Adipose tissue (tissue), 3 donors: ENCODE measurements around the gene FAM107B. TPM values are rescaled to one million over a fixed set of nuclear protein-coding genes. Genes with fewer than 3 reads are reported as not detected.

Experiments
- H3K27ac ChIP-seq: one replicate; pipeline ENCODE4 v1.5.1; 2013; ENCODE audit warnings: low read depth, low read length
- WGBS, 3 donors: extraction: QIAGEN DNeasy Blood & Tissue Kit; methylation state at CpG; one replicate each; pipeline ENCODE4 v1.1.7; 2013; 5-methylcytosine and 5-hydroxymethylcytosine counted together
- polyA plus RNA-seq, 3 donors: library from polyadenylated mRNA; stranded (reverse); fragments of 200-250 nt; gene quantifications; one replicate each; pipeline ENCODE4 v1.2.3, GENCODE V29; 2013
- donor health status: healthy with polysubstance abuse.
- donor health status: Bipolar disorder and iron deficiency.
- donor health status: healthy.

The FAM107B gene
- polyA plus RNA-seq, 3 donors, result 31.3 to 45.9 (median 37.6) TPM

DNA sequence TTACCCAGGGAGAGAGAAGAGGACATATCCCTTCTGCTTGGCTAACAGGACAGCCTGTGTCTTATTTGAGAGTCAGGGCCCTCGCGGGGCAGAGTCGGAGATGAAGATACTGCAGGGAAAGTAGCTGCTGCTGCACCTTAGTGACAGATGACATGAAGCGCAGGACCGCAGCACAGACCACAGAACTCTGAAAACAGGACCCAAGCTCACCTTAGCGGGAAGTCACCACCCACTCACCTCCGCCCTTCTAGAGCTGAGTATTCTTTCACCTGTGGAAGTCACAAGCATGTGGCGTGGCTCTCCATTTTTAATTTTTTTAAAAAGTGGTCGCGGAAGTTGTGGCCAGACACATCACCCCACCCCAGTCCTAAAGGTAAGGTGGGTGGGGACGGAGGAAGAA lies 191.4 kb downstream of the FAM107B start:
- 82 to 91% (median 85%) methylated on average over 11 of the region's 11 CpGs for whole genome bisulfite sequencing, 3 donors
- no peak overlapping the region for H3K27ac ChIP-seq

GRCh38 chr10:14581553-14582321 lies 193.0 kb downstream of the FAM107B start:
- 90 to 92% (median 92%) methylated on average over 7 of the region's 7 CpGs for WGBS, 3 donors

DNA sequence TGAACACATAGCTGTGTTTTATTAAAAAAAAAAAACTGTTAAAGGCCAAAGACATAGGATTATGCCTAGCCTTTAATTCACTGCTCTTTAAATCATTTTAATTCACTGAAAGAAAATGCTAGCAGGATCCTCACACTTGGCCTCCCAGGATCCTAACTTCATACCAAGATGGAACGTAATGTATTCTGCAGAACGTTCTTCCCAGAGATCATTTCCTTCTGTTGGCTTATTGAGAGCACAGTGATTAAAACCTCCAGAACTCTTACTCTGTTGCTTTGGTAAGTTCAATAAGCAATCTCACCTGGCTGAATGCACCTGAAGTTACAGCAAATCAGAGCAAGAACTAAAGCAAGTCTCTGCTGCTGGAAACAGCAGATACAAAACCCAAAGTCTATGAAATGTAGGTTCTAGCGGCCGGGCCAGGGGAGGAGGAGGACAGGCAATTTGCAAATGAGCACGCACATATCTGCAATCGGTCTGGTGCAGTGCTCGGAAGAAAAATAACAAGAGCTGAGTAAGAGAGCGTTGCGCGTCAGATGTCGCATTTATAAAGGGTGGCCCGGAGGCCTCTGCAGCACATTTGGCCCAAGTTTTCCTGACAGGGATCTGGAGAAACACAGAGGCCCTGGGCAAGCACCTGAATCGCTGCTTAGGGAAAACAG lies 193.9 kb downstream of the FAM107B start:
- 85 to 89% (median 87%) methylated on average over 13 of the region's 13 CpGs for WGBS, 3 donors
- no peak overlapping the region for H3K27ac ChIP-seq

More at GRCh38 chr10:14581553-14582321, 193.0 kb downstream of the FAM107B start:
- H3K27ac ChIP-seq, result no peak overlapping the region

DNA sequence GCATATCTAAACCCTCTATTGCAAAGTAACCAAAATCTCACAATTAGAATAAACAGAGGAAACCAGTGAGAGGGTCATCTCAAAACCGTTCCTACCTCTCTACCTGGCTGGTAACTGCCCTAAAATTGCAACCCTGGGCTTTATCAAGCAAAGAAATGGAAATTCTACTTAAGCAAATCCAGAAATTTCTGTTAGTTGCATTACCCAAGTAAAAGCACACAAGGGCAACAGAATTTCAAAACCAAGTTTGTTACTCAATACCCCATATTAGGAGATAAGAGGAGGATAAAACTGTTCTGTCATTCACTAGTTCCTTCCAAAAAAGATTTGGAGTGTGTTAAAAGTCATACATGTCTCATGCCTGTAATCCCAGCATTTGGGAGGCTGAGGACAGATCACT lies 195.3 kb downstream of the FAM107B start:
- 37 to 63% (median 50%) methylated on average over 1 of the region's 1 CpG for WGBS, 3 donors
- H3K27ac ChIP-seq, result no peak overlapping the region

DNA sequence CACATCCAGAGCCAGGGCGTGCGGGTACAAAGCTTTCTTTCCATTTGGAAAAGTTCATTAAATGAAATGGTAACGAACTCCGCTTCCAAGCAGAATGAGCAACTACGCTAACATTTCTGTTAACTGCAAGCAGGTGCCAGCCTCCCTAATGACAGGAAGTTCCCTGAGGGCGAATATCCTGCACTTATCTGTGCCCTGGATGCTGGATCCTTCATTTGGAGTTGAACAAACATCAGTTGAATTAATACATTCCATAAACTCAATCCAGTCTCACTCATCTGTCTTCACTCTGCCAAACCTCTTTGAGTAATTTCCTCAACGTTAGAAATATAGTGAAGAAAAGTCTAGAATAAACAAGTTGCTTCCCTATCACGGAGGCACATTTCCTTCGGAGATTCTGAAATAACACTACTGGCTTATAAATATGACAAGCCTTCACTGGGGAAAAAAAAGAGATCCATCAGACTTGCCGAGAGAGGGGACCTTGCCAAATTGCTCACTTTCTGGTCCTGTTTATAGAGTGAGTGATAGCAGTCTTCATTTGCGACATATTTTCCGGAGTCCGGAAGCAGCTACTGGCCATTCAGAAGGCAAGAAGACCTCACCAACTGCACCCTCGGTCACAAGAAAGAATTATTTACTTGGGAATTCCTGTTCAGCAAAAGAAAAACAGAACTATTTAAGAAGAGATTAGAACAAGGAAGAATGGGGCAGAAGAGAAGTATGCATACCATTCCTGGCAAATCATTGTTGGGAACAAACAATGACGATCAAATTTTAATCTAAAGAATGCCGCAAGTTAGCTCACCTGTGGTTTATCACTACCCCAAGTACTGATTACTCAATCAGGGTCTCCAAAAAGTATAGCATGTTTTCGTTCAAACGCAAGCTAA lies 196.4 kb downstream of the FAM107B start:
- 33 to 43% (median 43%) methylated on average over 18 of the region's 18 CpGs for WGBS, 3 donors
- H3K27ac ChIP-seq, result no peak overlapping the region

- WGBS, 3 donors, result 83 to 91% (median 87%) methylated on average over 6 of the region's 6 CpGs
- H3K27ac ChIP-seq, result no peak overlapping the region
Measured at GRCh38 chr10:14574885-14575284, 199.8 kb downstream of the FAM107B start.

DNA sequence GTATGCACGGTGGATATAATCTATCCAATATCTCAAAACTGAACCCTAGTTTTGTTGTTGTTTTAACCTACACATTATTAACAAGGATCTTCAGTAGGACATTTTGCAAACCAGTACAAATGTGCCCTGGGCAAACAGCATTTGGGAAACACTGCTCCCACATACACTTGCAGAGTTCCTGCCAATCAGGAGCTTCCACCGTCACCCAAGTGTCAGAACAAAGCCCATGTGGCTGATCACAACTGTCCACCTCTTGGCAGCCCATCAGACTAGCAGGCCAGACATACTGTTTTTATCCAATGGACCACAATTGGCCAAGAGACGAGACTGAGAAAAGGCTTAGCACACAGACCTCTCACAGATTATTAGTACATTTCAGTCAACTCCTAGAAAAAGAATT lies 200.4 kb downstream of the FAM107B start:
- whole genome bisulfite sequencing, 3 donors, result 66 to 78% (median 68%) methylated on average over 3 of the region's 3 CpGs
- no peak overlapping the region for H3K27ac ChIP-seq

GRCh38 chr10:14573666-14574261 lies 200.9 kb downstream of the FAM107B start:
- WGBS, 3 donors, result 55 to 72% (median 68%) methylated on average over 1 of the region's 1 CpG
- H3K27ac ChIP-seq, result no peak overlapping the region

- H3K27ac ChIP-seq, result no peak overlapping the region
- WGBS, 3 donors, result 80 to 94% (median 91%) methylated on average over 3 of the region's 3 CpGs
Measured at GRCh38 chr10:14572811-14573210, 201.9 kb downstream of the FAM107B start.

DNA sequence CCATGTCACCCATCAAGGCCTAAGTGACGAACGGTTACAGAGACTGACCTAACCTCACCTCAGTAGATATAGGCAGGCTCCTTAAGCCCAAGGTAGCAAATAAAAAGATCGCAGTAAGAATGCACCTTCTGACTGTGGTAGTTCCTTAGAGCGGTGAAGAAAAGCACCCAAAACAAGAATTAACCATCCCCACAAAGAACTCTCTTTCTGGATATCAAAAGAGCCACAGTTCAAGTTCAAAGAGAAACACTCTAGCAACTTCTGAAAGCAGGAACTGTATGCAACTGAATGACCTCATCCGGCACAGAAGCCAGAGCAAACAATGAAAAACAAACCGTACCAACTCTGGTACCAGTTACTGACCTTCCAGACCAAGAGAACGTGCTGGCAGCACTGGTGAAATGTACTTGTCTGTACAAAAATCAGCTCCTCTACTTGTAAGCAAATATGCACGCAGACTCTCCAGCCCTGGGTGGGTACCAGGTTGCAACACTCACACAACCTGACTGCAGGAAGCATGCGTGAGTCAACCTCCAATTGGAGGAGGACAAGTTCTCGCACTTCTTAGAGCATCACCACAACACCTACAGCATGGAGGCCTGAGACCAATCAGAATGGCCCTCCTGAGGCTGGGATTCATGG lies 202.7 kb downstream of the FAM107B start:
- no peak overlapping the region for H3K27ac ChIP-seq
- WGBS, 3 donors, result 28 to 69% (median 57%) methylated on average over 10 of the region's 10 CpGs

GRCh38 chr10:14570800-14571199 lies 203.9 kb downstream of the FAM107B start:
- WGBS, 3 donors, result 35 to 51% (median 41%) methylated on average over 1 of the region's 1 CpG
- H3K27ac ChIP-seq, result no peak overlapping the region

DNA sequence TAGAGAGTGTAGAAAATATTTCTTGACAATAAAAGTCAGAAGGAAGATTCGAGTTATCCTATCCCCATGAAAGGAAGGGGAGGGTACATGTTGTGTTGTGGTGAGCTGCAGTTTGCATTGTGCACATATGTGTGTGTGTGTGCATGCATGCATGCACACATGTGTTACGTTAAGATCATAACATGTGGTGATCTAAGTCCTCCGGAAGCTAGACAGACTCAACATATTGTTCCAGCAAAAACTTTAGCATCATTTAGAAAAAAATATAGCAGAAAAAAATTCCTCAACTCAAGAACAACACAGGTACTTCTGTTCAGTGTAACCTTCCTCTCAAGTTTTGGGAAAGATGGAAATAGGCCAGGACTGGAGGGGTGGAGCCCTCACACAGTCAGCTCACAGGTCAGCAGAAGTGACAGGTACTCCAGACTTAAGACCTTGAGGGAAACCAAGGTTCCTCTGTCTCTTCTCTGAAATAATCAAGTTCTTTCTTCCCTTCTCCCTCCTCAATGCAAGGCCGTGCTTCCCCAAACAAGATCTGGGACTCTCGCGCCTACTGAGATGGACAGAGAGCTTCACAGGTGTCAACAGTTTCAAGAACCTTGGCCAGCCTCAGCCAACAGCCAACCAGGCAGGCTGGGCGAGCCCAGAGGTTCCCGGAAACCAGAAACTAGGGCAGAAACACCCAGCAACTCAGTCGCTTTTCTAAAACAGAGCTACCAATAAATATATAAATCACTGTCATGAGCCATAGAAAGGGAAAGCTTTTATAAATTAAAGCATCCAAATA lies 205.2 kb downstream of the FAM107B start:
- H3K27ac ChIP-seq, result no peak overlapping the region
- WGBS, 3 donors, result 43 to 80% (median 79%) methylated on average over 9 of the region's 9 CpGs

DNA sequence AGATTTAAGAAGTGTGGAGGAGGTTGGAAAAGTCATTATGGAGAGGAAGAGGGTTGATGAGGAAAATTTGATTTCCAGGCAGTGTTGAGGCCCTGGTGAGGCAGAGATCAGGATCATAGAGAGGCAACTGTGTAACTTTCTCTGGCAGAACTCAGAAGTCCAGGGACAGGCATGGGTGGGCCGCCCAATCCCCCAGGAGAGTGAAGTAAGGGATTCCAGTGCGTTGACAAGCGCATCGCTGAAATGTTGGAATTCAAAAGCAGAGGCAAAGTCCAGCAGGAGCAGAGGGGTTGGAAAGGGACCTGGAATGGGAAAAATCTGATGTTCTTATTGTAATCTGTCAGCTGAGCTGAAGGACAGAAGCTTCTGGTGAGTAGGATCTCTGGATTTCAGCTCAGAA lies 207.3 kb downstream of the FAM107B start:
- H3K27ac ChIP-seq, result no peak overlapping the region
- 88 to 96% (median 93%) methylated on average over 4 of the region's 4 CpGs for WGBS, 3 donors

- no peak overlapping the region for H3K27ac ChIP-seq
Measured at GRCh38 chr10:14566498-14566897, 208.2 kb downstream of the FAM107B start.

DNA sequence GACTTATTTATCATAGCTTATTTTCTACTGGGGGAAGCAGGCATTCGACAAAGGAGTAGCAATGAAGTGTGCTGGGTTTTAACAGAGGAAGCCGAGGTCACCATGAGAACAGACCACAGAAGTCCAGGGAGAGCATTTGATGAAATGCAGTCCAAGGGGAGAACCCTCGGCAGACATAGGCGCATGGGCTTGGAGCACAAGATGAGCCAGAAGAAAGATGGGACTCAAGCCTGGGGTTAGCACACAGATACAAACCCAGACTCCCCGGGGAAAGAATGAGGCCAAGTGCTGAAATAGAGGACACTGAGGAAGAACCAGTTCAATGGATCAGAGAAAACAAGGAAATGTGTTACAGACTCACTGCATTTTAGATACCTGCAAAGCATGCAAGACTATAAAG lies 209.5 kb downstream of the FAM107B start:
- WGBS, 3 donors, result 30 to 72% (median 42%) methylated on average over 5 of the region's 5 CpGs
- H3K27ac ChIP-seq, result no peak overlapping the region

More at GRCh38 chr10:14566498-14566897, 208.2 kb downstream of the FAM107B start:
- WGBS, 3 donors, result 92 to 95% (median 93%) methylated on average over 10 of the region's 10 CpGs

DNA sequence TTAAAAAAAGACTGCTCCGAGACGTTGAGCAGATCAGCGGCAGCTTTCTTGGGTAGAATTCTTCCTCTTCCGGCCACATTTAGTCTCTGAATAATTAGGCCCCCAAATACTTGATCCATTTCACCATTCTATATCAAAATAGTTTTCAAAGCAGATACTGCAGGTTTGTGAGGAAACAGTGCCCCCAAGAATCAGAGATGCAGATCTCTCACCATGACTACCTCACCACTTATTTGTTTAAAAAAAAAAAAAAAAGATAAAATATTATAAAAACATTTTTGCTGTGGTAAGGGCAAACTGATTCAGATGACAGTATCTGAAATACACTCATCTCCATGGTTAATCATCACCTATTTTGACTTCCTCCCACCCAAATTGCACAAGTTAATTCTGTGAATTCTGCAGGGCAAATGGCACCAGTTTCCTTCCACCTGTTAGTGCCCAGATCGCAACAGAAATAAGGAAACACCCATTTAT lies 210.4 kb downstream of the FAM107B start:
- H3K27ac ChIP-seq, result no peak overlapping the region
- WGBS, 3 donors, result 54 to 72% (median 55%) methylated on average over 5 of the region's 5 CpGs

DNA sequence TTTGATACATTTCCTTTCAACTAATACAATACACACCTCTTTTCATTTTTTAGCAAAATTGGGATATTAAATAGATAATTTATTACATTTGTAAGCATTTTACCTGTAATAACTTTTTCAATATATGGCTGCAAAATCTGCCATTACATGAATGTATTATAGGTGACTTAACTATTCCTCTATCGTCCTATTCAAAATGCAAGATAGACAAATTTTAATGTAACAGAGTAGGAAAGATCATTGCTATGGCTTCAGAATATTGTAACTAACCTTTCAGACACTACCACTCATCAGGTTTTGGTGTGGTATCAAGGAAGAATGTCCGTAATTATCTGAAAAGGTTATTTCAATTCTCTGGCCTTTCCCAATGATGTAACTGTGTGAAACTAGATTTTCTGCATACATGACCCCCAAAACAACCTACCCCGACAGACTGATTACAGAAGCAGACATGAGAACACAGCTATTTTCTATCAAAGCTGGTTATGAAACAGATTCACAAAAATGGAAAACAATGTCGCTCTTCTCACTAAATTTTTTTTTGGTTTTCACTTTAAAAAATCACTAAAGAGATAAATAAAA lies 211.2 kb downstream of the FAM107B start:
- WGBS, 3 donors, result 78 to 87% (median 79%) methylated on average over 4 of the region's 4 CpGs
- no peak overlapping the region for H3K27ac ChIP-seq
